ENCODE data around the gene LDLRAD4.

- TF ChIP-seq CTCF (conservative IDR thresholded peaks at IDR 0.05; ENCODE audit: low read depth, low read length): no peak
- TF ChIP-seq EZH2 (IDR thresholded peaks at IDR 0.05; ENCODE audit: borderline replicate concordance, low read depth, low read length, poor library complexity, severe bottlenecking): no peak
These were observed 49.8 kb downstream of the LDLRAD4 start for GRCh38 chr18:13268158-13269012.

All from A673 (cell line).